HG03103 (cell line): ENCODE results near the gene AMOT.

Source experiments
- ATAC-seq: cut with Tn5 transposase; IDR thresholded peaks from one replicate; pipeline ENCODE4 v1.9.1; 2021; ENCODE audit warnings: low read depth; ENCODE audit not compliant: unreplicated experiment

Gene AMOT

DNA sequence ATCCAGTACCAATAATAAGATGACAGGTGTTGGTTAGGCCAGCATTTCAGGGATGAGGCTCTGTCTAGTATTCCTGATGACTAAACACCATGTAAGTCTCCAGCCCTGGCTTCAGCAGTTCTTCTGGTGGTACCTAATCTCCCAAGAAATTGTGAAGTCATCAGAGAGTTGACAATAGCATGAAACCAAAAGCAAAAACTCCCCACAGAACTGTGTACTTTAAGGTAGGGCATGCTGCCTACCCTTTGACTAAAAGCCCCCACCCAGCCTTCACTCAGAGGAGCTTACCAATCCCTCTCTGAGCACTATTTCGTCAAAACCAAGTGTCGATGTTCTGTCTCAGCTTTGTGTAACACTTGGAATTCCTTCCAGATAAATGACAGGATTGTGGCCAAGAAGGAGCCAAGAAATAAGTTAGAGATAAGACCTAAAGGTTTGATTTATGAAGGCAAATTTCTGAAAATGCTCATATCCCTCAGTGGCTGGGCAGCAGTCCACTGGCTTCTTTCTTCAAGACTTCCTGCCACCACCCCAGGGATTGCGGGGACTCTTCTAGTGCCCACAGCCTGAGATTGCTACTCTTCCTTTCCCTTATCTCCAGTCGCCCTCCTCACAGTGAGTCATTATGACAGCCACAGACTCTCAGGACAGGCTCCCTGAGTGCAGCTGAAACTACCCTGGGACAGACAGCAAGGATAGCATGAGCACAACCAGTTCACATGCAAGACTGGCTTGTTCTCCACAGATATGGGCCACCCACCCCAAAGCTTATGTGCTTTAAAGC, 93.6 kb downstream of the AMOT start:
- ATAC-seq, result no peak

DNA sequence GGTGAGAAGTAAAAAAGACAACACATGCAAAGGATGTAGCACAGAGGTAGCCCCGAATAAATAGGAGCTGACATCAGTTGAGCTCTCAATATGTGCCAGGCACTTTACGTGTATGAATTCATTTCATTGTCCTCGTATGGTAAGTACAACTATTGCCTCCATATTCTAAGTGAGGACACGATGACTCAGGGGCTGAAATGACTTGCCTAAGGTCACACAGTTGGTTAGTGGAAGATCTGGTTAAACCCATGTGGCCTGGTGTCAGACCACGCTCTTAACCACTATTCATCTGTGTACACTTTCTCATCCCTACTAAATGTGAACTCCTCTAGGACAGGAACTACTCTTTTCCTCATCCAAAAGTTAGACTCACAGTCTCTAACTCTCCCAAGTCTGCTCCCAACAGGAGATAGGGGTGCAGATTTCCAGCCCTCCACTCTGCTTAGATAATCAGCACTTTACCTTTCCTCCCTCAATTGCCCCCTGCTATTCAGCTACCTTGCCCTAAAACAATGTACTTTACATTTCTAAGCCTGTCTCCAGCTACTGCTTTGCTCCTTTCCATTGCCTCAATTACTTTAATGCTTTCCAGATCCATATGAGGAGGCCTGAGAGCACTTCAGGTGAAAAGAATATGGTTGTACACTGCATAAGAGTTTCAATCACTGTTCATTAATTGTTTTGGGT, 102.1 kb downstream of the AMOT start:
- ATAC-seq, result no peak

DNA sequence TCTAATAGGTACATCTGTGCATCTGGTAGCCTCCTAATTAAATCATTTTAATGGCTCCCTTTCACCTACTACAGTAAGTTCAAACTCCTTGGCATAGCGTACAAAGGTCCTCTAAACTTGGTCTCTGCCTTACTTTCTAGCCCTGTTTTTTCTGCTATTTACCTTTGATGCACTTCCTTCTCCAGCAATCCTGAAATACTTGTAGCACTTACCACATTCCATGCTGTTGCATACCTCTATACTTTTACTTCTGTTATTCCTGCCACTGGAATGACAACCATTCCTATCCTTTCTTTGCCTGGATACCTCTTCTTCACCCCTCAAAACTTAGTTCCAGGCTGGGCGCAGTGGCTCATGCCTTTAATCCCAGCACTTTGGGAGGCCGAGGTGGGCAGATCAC, 104.3 kb downstream of the AMOT start:
- no peak for ATAC-seq

DNA sequence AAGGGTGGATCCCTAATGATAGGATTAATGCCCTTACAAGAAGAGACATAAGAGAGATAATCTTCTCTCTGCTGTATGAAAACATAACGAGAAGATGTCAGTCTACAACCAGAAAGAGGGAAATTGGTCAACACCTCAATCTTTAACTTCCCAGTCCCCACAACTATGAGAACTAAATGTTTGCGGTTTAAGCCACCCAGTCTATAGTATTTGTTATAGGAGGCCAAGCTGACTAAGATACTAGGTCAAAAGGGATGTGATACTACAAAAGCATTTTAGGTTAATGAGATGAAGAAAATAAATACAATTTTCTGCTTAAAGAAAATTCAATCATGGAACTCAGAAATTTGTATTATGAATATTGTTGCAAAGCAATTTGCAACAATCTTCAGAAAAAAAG, 105.5 kb downstream of the AMOT start:
- no peak for ATAC-seq

DNA sequence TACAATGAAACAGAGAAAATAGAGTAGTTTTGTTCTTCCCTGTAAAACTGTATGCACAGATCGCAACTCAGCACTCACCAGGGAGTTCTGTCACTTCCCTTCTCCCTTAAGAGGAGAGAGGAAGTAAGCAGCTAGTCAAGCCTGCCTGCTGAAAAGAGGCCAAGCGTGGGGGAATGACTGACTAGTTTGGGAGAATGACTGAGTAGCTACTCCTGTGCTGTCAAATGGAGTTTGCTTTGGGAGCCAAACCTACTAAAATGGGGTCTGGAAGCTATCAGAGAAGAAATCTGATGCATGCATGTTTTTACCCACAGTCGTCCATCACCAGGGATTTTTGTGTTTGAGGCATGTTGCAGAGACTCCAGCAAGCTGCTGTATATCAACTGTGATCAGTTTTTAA, 106.3 kb downstream of the AMOT start:
- no peak for ATAC-seq

DNA sequence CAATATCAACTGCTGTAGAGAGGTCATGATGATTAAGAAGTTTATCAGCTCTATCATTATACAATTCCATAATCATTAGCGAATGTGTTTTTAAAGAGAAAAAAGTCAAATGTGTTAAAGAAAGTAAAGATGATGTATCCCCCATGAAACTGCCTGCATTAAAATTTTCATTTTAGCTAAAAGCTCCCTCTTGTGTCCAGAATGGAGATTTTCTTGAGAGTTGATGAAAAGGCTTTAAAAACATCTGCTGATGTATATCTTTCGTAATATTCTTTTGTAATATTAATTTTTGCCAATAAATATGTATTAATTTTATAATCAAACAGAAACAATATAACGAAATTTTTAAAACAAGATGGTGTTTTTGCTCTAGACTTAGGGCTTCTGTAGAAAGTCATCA, 108.8 kb downstream of the AMOT start:
- ATAC-seq, result no peak
